Karpas-422 (cell line): Measurements from ENCODE around the gene CPA5. TPM values are rescaled to one million over a fixed set of nuclear protein-coding genes. Genes with fewer than 3 reads are reported as not detected.

Experiments used
- DNase-seq: peaks from one replicate; pipeline ENCODE4 v3.0.0-alpha.2; 2015
- H2AFZ ChIP-seq: fragments of 200-600 bp; sonication (generic); 2 replicates; pipeline ENCODE4 v1.6.1; 2014; ENCODE audit warnings: antibody characterized with exemption, low read length, mixed read lengths
- H3K27ac ChIP-seq: fragments of 200-600 bp; sonication (generic); 2 replicates; pipeline ENCODE4 v1.5.1; 2014; ENCODE audit warnings: mild to moderate bottlenecking, low read length, moderate library complexity
- H3K27me3 ChIP-seq: fragments of 200-600 bp; sonication (generic); 2 replicates; pipeline ENCODE4 v1.6.1; 2014; ENCODE audit warnings: low read length, mixed read lengths
- H3K36me3 ChIP-seq: fragments of 200-600 bp; sonication (generic); 2 replicates; pipeline ENCODE4 v1.6.1; 2014; ENCODE audit warnings: low read length, mixed read lengths; ENCODE audit not compliant: insufficient read depth
- H3K4me1 ChIP-seq: fragments of 200-600 bp; sonication (generic); 2 replicates; pipeline ENCODE4 v1.6.1; 2014; ENCODE audit warnings: mild to moderate bottlenecking, low read length, mixed read lengths
- H3K4me2 ChIP-seq: fragments of 200-600 bp; sonication (generic); 2 replicates; pipeline ENCODE4 v1.6.1; 2014; ENCODE audit warnings: low read length, low read depth, mild to moderate bottlenecking; ENCODE audit not compliant: poor library complexity, severe bottlenecking
- H3K4me3 ChIP-seq: fragments of 200-600 bp; sonication (generic); 2 replicates; pipeline ENCODE4 v1.5.1; 2014; ENCODE audit warnings: mild to moderate bottlenecking, antibody characterized with exemption, low read length, mixed read lengths
- H3K79me2 ChIP-seq: fragments of 200-600 bp; sonication (generic); 2 replicates; pipeline ENCODE4 v1.6.1; 2014; ENCODE audit warnings: mild to moderate bottlenecking, low read length, mixed read lengths
- H3K9ac ChIP-seq: fragments of 200-600 bp; sonication (generic); 2 replicates; pipeline ENCODE4 v1.6.0; 2014; ENCODE audit warnings: low read length
- H3K9me2 ChIP-seq: fragments of 200-600 bp; sonication (generic), shearing (Covaris generic); replicated peaks from 2 replicates; pipeline ENCODE4 v1.6.0; 2014; ENCODE audit warnings: mild to moderate bottlenecking, low read length, moderate library complexity; ENCODE audit not compliant: insufficient read depth
- H3K9me3 ChIP-seq: fragments of 300-700, 200-600 bp; sonication (generic); 2 replicates; pipeline ENCODE4 v1.6.1; 2014; ENCODE audit warnings: low read length, mixed read lengths
- H4K20me1 ChIP-seq: fragments of 200-600 bp; sonication (generic); 2 replicates; pipeline ENCODE4 v1.6.1; 2014; ENCODE audit warnings: mild to moderate bottlenecking, antibody characterized with exemption, low read length, low read depth; ENCODE audit not compliant: insufficient read depth
- total RNA-seq: library from RNA; depleted of rRNA; stranded (reverse); fragments of >200 nt; shearing (Covaris generic); gene quantifications from 2 replicates; pipeline ENCODE4 v1.2.3, GENCODE V29; 2014; ENCODE audit warnings: low replicate concordance; rRNA removed

CPA5 gene
- total RNA-seq, 1 experiment from 2014 or later, result not detected

DNA sequence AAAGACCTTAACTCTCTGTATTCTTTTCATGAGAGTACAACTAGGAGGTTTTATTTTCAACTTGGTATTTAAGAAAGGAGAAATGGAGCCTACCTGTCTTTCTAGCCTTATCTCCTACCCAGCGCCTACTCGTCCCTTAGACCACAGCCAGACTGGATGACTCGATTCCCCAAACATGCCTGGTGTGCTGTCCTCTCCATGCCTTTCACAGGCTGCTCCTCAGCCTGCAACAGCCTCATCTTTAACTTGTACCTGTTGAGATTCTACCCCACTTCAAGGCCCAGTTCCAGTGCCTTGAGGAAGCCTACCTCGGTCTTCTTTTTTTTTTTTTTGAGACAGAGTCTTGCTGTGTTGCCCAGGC is 65.1 kb downstream of the CPA5 start:
- no peak overlapping the region for H3K27ac ChIP-seq
- no peaks in the 10 kb centered on the region for H3K9me3 ChIP-seq
- no peaks in the 10 kb centered on the region for H3K27me3 ChIP-seq
- no peaks in the 10 kb centered on the region for H3K36me3 ChIP-seq
- H3K4me3 ChIP-seq, result no peak overlapping the region
- no peak overlapping the region for H3K4me2 ChIP-seq
- no peak overlapping the region for H3K9ac ChIP-seq
- no peak for DNase-seq
- H4K20me1 ChIP-seq, result no peaks in the 10 kb centered on the region
- H3K79me2 ChIP-seq, result no peaks in the 10 kb centered on the region
- H3K4me1 ChIP-seq, result no peaks in the 10 kb centered on the region
- H2AFZ ChIP-seq, result no peak overlapping the region
- H3K9me2 ChIP-seq, result no peaks in the 10 kb centered on the region

DNA sequence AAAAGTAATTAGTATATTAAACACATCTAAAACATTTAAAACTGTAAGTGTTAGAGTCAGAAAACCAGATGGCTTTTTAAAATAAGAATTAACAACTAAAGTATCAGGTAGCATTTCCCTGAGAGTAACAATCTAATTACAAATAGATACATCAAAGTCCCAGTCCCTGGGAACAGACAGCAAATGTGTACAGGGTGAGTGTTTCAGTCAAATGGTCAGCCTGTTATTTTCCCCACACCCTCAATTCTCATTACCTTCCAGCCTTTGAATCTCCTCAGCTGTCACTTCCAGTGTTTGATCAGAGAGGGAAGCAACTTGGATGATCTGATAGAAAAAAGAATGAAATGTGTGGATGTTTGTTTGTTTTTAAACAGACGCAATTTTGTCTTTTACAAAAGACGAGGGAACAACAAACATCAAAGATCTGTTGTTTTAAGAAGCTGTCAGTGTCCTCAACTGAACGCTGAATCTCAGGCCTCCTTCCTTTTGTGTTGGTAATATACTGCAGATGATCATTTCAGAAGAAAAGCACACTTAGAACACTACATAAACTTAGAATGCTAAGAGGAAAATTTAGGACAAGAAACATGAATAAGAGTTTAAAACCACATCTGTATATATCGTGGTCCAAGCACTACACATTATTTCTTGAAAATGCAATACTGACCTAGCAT is 66.4 kb downstream of the CPA5 start:
- Histone ChIP-seq H3K27me3 (no peaks in the 10 kb centered on the region), H3K79me2 (no peaks in the 10 kb centered on the region), H3K9me2 (no peaks in the 10 kb centered on the region), H2AFZ (no peak overlapping the region), H3K4me1 (no peaks in the 10 kb centered on the region), H4K20me1 (no peaks in the 10 kb centered on the region), H3K36me3 (no peaks in the 10 kb centered on the region), H3K9me3 (no peaks in the 10 kb centered on the region), H3K4me3 (no peak overlapping the region), H3K27ac (no peak overlapping the region), H3K4me2 (no peak overlapping the region), H3K9ac (no peak overlapping the region)
- no peak for DNase-seq

DNA sequence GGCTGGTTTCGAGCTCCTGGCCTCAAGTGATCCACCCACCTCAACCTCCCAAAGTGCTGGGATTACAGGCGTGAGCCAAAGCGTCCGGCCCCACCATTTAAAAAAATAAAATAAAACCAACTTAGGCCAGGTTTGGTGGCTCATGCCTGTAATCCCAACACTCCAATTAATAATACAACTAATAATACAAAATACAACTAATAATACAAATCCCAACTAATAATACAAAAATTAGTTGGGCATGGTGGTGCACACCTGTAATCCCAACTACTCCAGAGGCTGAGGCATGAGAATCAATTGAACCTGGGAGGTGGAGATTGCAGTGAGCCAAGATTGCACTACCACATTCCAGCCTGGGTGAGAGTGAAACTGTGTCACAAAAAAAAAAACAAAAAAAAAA is 68.6 kb downstream of the CPA5 start:
- Histone ChIP-seq H3K79me2 (no peaks in the 10 kb centered on the region), H2AFZ (no peak overlapping the region), H3K36me3 (no peaks in the 10 kb centered on the region), H3K27me3 (no peaks in the 10 kb centered on the region), H3K4me1 (no peaks in the 10 kb centered on the region), H3K4me3 (no peak overlapping the region), H3K9me3 (no peaks in the 10 kb centered on the region), H3K27ac (no peak overlapping the region), H3K9ac (no peak overlapping the region), H3K4me2 (no peak overlapping the region), H4K20me1 (no peaks in the 10 kb centered on the region), H3K9me2 (no peaks in the 10 kb centered on the region)
- DNase-seq, result no peak

DNA sequence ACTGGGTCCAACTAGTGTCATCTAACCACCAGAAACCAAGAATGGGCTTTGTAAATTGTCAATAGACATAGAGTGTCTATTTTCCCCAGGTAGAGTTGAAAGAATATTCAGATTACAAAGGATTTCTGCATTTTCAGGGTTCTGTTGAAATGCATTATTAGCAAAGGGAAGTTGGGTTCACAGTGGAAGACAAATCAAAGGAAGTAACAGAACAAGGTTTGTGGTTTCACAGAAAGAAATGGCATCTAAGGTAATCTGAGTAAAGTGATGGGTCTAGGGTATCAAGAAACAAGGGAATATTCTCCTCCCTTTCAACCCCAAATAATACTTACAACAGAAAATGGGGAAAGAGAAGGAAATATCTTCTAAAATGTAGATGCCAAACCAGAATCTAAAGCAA is 70.4 kb downstream of the CPA5 start:
- no peak overlapping the region for H3K4me3 ChIP-seq
- DNase-seq, result no peak
- no peaks in the 10 kb centered on the region for H3K4me1 ChIP-seq
- no peak overlapping the region for H3K27ac ChIP-seq
- H4K20me1 ChIP-seq, result no peaks in the 10 kb centered on the region
- H3K9me3 ChIP-seq, result no peaks in the 10 kb centered on the region
- H3K36me3 ChIP-seq, result no peaks in the 10 kb centered on the region
- H3K9me2 ChIP-seq, result no peaks in the 10 kb centered on the region
- H3K79me2 ChIP-seq, result no peaks in the 10 kb centered on the region
- H3K4me2 ChIP-seq, result no peak overlapping the region
- H3K27me3 ChIP-seq, result no peaks in the 10 kb centered on the region
- no peak overlapping the region for H3K9ac ChIP-seq
- H2AFZ ChIP-seq, result no peak overlapping the region

DNA sequence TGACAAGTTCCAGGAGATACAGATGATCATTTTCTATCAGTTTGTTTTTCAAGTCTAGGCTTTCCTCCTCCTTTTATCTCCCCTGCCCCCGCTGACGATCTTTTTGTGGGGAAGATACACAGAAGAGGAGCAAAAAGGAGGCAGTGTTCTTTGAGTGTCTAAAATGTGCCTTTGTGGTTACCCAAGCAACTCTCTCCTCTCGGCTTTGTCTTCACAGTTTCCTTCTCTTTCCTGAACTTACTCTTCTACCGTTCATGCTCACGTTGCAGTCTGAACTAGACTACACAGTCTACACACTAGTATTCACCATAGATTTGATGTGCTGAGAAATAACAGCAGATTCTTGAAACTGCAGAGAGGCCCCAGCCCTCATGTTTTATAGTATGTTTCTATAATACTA is 72.6 kb downstream of the CPA5 start:
- no peaks in the 10 kb centered on the region for H4K20me1 ChIP-seq
- H3K9me2 ChIP-seq, result no peaks in the 10 kb centered on the region
- no peak overlapping the region for H3K4me2 ChIP-seq
- H3K9ac ChIP-seq, result no peak overlapping the region
- H3K36me3 ChIP-seq, result no peaks in the 10 kb centered on the region
- no peaks in the 10 kb centered on the region for H3K27me3 ChIP-seq
- H2AFZ ChIP-seq, result no peak overlapping the region
- H3K9me3 ChIP-seq, result no peaks in the 10 kb centered on the region
- no peak overlapping the region for H3K27ac ChIP-seq
- H3K4me1 ChIP-seq, result no peaks in the 10 kb centered on the region
- no peaks in the 10 kb centered on the region for H3K79me2 ChIP-seq
- no peak for DNase-seq
- no peak overlapping the region for H3K4me3 ChIP-seq

DNA sequence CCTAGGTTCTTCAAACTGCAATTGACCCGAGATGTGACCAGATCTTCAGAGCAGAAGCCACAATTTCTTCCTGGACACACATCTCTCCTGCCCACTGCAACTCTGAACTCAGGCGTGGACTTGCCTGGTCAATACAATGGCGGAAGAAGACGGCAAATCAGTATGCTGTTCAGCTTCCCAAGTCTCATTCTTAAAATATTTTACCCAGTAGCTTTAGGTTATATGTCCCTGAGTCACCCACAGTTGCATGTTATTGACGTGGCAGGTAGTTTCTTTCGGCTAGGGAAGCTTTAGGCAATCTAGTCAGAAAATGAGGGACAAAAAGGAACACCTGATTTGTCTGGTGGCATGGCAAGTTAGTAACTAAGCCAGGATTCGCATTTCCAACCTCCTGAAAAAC is 73.7 kb downstream of the CPA5 start:
- Histone ChIP-seq H3K36me3 (no peaks in the 10 kb centered on the region), H2AFZ (no peak overlapping the region), H3K27me3 (no peaks in the 10 kb centered on the region), H3K4me3 (no peak overlapping the region), H3K79me2 (no peaks in the 10 kb centered on the region), H3K9me3 (no peaks in the 10 kb centered on the region), H4K20me1 (no peaks in the 10 kb centered on the region), H3K27ac (no peak overlapping the region), H3K4me2 (no peak overlapping the region), H3K9ac (no peak overlapping the region), H3K9me2 (no peaks in the 10 kb centered on the region), H3K4me1 (no peaks in the 10 kb centered on the region)
- DNase-seq, result no peak

Other genes starting within 250 kb of the CPA5 start
- gene TMEM209, start 139.4 kb upstream of the CPA5 start, total RNA-seq, result 20.9 and 68.9 TPM in 2 replicates
- gene SSMEM1, start 137.0 kb upstream of the CPA5 start, total RNA-seq, result not detected in 2 replicates
- gene CPA2, start 78.0 kb upstream of the CPA5 start, total RNA-seq, result not detected in 2 replicates
- not detected in 2 replicates for gene CPA4, start 51.7 kb upstream of the CPA5 start, total RNA-seq
- not detected in 2 replicates for gene CPA1, start 35.7 kb downstream of the CPA5 start, total RNA-seq
- 3.9 and 7.3 TPM in 2 replicates for gene CEP41, start 96.2 kb downstream of the CPA5 start, total RNA-seq
- gene MEST, start 147.3 kb downstream of the CPA5 start, total RNA-seq, result 16.4 and 34.3 TPM in 2 replicates